CD4-positive, alpha-beta T cell (primary cell): ENCODE data around the gene ELOVL3. TPM values are rescaled to one million over a fixed set of nuclear protein-coding genes. Genes with fewer than 3 reads are reported as not detected.
"Not testable (repeated sequence)": the region's sequence is repeated elsewhere in the genome, so short reads cannot be mapped to it uniquely, and the experiment has no call there.

Experiments used
- ATAC-seq: fragments of 200-7000 bp; cut with Tn5 transposase; one replicate; pipeline ENCODE4 v1.10.0; 2022; ENCODE audit warnings: mild to moderate bottlenecking; ENCODE audit not compliant: poor library complexity
- CTCF ChIA-PET: fragments of 350-600 bp; sonication (Branson Sonifier 250); formaldehyde crosslinking; loops from one replicate; lab custom pipeline; 2021; ENCODE audit warnings: antibody characterized with exemption, inconsistent platforms; lab: Charles Lee
- POLR2A ChIA-PET: fragments of 350-600 bp; sonication (Branson Sonifier 250); formaldehyde crosslinking; loops from one replicate; lab custom pipeline; 2021; ENCODE audit warnings: antibody characterized with exemption, inconsistent platforms; lab: Charles Lee
- DNase-seq, 14 experiments: peaks; one replicate each; pipeline ENCODE4 v3.0.0-alpha.2; 2013 to 2020; ENCODE audit warnings: mixed read lengths in 2 of 14
- H3K27ac ChIP-seq, 2 donors: one replicate each; pipeline versions ENCODE4 v1.5.1 to v1.7.0; 2013; ENCODE audit warnings: low read length in 2 of 2, low read depth in 1 of 2, mild to moderate bottlenecking in 1 of 2
- H3K27me3 ChIP-seq, 2 experiments: 1 replicate in 1 of 2; 2 replicates in 1 of 2; pipeline versions ENCODE4 v1.6.1 to v1.7.0; 2013; ENCODE audit warnings: low read length in 2 of 2, control low read depth in 1 of 2, mild to moderate bottlenecking in 1 of 2, moderate library complexity in 1 of 2; ENCODE audit not compliant: insufficient read depth in 2 of 2, control insufficient read depth in 1 of 2
- H3K36me3 ChIP-seq: one replicate; pipeline ENCODE4 v1.6.1; 2013; ENCODE audit warnings: low read length, control low read depth; ENCODE audit not compliant: insufficient read depth
- H3K4me1 ChIP-seq: one replicate; pipeline ENCODE4 v1.6.1; 2013; ENCODE audit warnings: low read length, control low read depth; ENCODE audit not compliant: insufficient read depth
- H3K4me3 ChIP-seq: one replicate; pipeline ENCODE4 v1.5.1; 2013; ENCODE audit warnings: mild to moderate bottlenecking, low read length, moderate library complexity
- H3K9me3 ChIP-seq, 2 experiments: 1 replicate in 1 of 2; 2 replicates in 1 of 2; pipeline versions ENCODE4 v1.6.1 to v1.7.0; 2013; ENCODE audit warnings: low read length in 2 of 2, mild to moderate bottlenecking in 2 of 2, control low read depth in 1 of 2, moderate library complexity in 1 of 2; ENCODE audit not compliant: control insufficient read depth in 1 of 2, insufficient read depth in 1 of 2
- H3K27ac Mint-ChIP-seq: one replicate; pipeline ENCODE4 v1.8.0; 2020; ENCODE audit warnings: mixed read lengths
- H3K27me3 Mint-ChIP-seq: one replicate; pipeline ENCODE4 v1.8.0; 2021; ENCODE audit warnings: mixed read lengths
- H3K36me3 Mint-ChIP-seq: one replicate; pipeline ENCODE4 v1.8.0; 2021; ENCODE audit warnings: low read depth, mixed read lengths
- H3K4me1 Mint-ChIP-seq: one replicate; pipeline ENCODE4 v1.8.0; 2021; ENCODE audit warnings: low read depth, mixed read lengths
- H3K4me3 Mint-ChIP-seq: one replicate; pipeline ENCODE4 v1.8.0; 2020; ENCODE audit warnings: mild to moderate bottlenecking, mixed read lengths
- H3K9me3 Mint-ChIP-seq: one replicate; pipeline ENCODE4 v1.8.0; 2020; ENCODE audit warnings: mixed read lengths
- CTCF ChIP-seq: fragments of 200-600 bp; IDR thresholded peaks from one replicate; pipeline ENCODE4 v1.8.0; 2022; ENCODE audit warnings: antibody characterized with exemption, mild to moderate bottlenecking
- intact Hi-C, 2 experiments: fragments of 100-400 bp; cut with DNase I in 1 of 2; cut with micrococcal nuclease in 1 of 2; formaldehyde crosslinking; loops; one replicate each; pipeline versions ENCODE4 v1.15.1 to v1.9.0; 2023 to 2025; cut with DNase I, micrococcal nuclease
- total RNA-seq, 174 experiments: library from RNA in 2 of 174; stranded (reverse) in 2 of 174; gene quantifications; one replicate each; pipeline ENCODE4 v1.2.3 and lab custom pipeline; 2021 to 2026

Gene ELOVL3
- total RNA-seq, 2 experiments from 2014 or later: not detected

- Mint-ChIP-seq H3K36me3 (no peaks in the 10 kb centered on the region), H3K9me3 (peaks cover 2% of the 10 kb centered on the region), H3K27me3 (no peaks in the 10 kb centered on the region), H3K27ac (no peak overlapping the region), H3K4me3 (no peak overlapping the region), H3K4me1 (no peaks in the 10 kb centered on the region)
- Histone ChIP-seq H3K9me3 (peaks cover 10% of the 10 kb centered on the region in 2 experiments), H3K27ac (no peak overlapping the region), H3K27me3 (no peaks in the 10 kb centered on the region), H3K4me1 (no peaks in the 10 kb centered on the region), H3K4me3 (no peak overlapping the region), H3K36me3 (no peaks in the 10 kb centered on the region)
- no peak for TF ChIP-seq CTCF
- ChIA-PET POLR2A (no interaction called here), CTCF (no interaction called here)
- intact Hi-C loops: no loop called here
- DNase-seq (no peak), ATAC-seq (no peak)
These were observed 17.6 kb upstream of the ELOVL3 start for GRCh38 chr10:102208311-102209035.

- H3K27ac ChIP-seq: no peak overlapping the region
- no peaks in the 10 kb centered on the region for H3K9me3 Mint-ChIP-seq
- no peak for ATAC-seq
- H3K27me3 Mint-ChIP-seq: no peaks in the 10 kb centered on the region
- H3K4me1 ChIP-seq: no peaks in the 10 kb centered on the region
- ChIA-PET POLR2A (no interaction called here), CTCF (interaction anchor here (1.0 kb wide), 1 partner anchor 140 kb away, joined by 4 read pairs; no protein-coding TSS in a partner anchor)
- no peaks in the 10 kb centered on the region for H3K4me1 Mint-ChIP-seq
- intact Hi-C loops: no loop called here
- no peak overlapping the region for H3K4me3 Mint-ChIP-seq
- H3K4me3 ChIP-seq: no peak overlapping the region
- no peak for TF ChIP-seq CTCF
- no peaks in the 10 kb centered on the region for H3K36me3 ChIP-seq
- no peak for DNase-seq
- H3K9me3 ChIP-seq: no peaks in the 10 kb centered on the region
- no peak overlapping the region for H3K27ac Mint-ChIP-seq
- H3K36me3 Mint-ChIP-seq: no peaks in the 10 kb centered on the region
- H3K27me3 ChIP-seq: no peaks in the 10 kb centered on the region
These were observed 14.3 kb upstream of the ELOVL3 start for GRCh38 chr10:102211615-102212299.

DNA sequence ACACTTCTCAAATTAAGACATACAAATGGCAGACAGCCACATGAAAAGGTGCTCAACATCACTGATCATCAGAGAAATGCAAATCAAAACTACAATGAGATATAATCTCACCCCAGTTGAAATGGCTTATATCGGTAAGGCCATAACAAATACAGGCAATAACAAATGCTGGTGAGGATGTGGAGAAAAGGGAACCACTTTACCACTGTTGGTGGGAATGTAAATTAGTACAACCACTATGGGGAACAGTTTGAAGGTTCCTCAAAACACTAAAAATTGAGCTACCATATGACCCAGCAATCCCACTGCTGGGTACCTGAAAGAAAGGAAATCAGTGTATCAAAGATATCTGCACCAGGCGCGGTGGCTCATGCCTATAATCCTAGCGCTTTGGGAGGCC is 12.5 kb upstream of the ELOVL3 start:
- CTCF ChIA-PET, H3K27me3 Mint-ChIP-seq, H3K36me3 Mint-ChIP-seq, H3K4me3 ChIP-seq, H3K27me3 ChIP-seq, intact Hi-C loops, H3K4me1 Mint-ChIP-seq, H3K9me3 ChIP-seq, H3K27ac Mint-ChIP-seq, H3K27ac ChIP-seq, H3K36me3 ChIP-seq, H3K4me3 Mint-ChIP-seq, H3K4me1 ChIP-seq, H3K9me3 Mint-ChIP-seq, ATAC-seq, DNase-seq: not testable (repeated sequence)
- POLR2A ChIA-PET: interaction anchor here (0.6 kb wide), 1 partner anchor 614 kb away, joined by 4 read pairs; no protein-coding TSS in a partner anchor
